ENCODE data around the gene TECPR1. TPM values are rescaled to one million over a fixed set of nuclear protein-coding genes. Genes with fewer than 3 reads are reported as not detected.

Gene TECPR1
- total and polyA plus RNA-seq, 2 of the 8 experiments (the other 6 are each of a cell fraction or from before 2014, with no cell fraction given), result 1.3 to 11.1 TPM

DNA sequence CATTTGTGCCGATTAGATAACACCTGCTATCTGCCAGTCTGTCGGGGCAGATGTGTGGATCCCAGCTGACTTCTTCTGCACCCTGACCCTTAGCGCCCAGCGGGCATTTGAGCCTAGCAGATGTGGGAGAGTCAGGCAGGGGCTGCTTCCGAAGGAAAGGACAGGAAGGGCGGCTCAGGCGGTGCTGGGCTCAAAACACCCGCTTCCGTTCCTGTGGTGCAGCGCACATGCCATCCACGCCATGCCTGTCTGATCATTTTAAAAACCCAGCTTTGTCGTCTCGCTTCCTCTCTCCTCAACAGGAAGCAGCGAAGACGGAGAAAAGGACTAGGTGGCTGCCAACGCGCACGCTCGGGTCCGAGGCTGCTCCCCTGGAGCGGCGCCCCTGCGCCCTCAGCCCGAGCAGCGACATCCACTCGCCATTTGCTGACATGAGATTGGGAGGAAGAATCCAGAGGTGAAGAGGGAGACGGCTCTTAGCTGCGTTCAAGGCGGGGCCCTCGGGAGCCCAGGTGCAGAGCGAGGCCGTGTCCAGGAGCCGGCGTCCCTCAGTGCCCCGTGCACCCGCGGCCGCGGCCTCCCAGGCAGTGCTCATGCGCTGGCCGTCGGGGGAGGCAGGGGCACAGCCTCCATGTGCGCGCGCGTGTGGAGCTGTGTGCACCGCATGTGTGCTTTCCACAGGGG lies 46.7 kb downstream of the TECPR1 start:
- no peak overlapping the region for H4K8ac ChIP-seq (ENCODE audit: extremely low read depth, insufficient read depth, low read length)
- H3K27ac ChIP-seq (ENCODE audit: low read depth, low read length), result no peak overlapping the region
- no peak overlapping the region for H2BK120ac ChIP-seq (replicated peaks; ENCODE audit: low read depth, low read length)
- 92% methylated on average over 45 of the region's 47 CpGs; no CpG with 5 or more reads in 1 of the 2 experiments for WGBS, 2 experiments (ENCODE audit: extremely low coverage in 1 of 2, insufficient coverage in 1 of 2, insufficient read length in 1 of 2, insufficient replicate concordance in 2 of 2, low coverage in 1 of 2, low lambda C conversion rate in 2 of 2, missing lambda C conversion rate in 1 of 2)
- no peak overlapping the region for H2AFZ ChIP-seq (ENCODE audit: low read length)
- H4K91ac ChIP-seq (replicated peaks; ENCODE audit: insufficient read length, low read length), result no peak overlapping the region
- no peak overlapping the region for H3K14ac ChIP-seq (ENCODE audit: insufficient read length)
- no peak overlapping the region for H3K4ac ChIP-seq (replicated peaks; ENCODE audit: insufficient read length, low read depth, low read length)
- no peaks in the 10 kb centered on the region for H3K79me1 ChIP-seq (ENCODE audit: low read depth, low read length)
- H3K23ac ChIP-seq (ENCODE audit: insufficient read length), result no peak overlapping the region
- H2AK5ac ChIP-seq (ENCODE audit: low read depth, low read length), result no peak overlapping the region
- H3K4me1 ChIP-seq (replicated peaks in 1 of 4; ENCODE audit: control insufficient read depth in 3 of 4, insufficient read depth in 4 of 4, low read length in 3 of 4), result no peaks in the 10 kb centered on the region
- peaks cover 0 to 15% (median 0%) of the 10 kb centered on the region in 4 experiments; a peak in 4 of 8 replicates for H3K36me3 ChIP-seq (ENCODE audit: control insufficient read depth in 2 of 4, insufficient read depth in 4 of 4, low read length in 3 of 4)
- H4K5ac ChIP-seq (ENCODE audit: insufficient read length, low read depth, low read length), result no peak overlapping the region
- H3K18ac ChIP-seq (ENCODE audit: extremely low read depth, low read length), result no peak overlapping the region
- ChIA-PET CTCF (ENCODE audit: partially characterized antibody) (interaction anchor here (1.3 to 2.0 kb wide), 3 partner anchors 37 to 183 kb away, joined by 3 to 6 read pairs (median 5); no protein-coding TSS in a partner anchor), POLR2A (ENCODE audit: partially characterized antibody) (interaction anchor here (0.9 kb wide), 1 partner anchor 25 kb away, joined by 3 read pairs; no protein-coding TSS in a partner anchor)
- H3K4me3 ChIP-seq (ENCODE audit: extremely low read depth in 1 of 4, insufficient read depth in 2 of 4, low read depth in 3 of 4, low read length in 4 of 4), result no peak overlapping the region
- peaks cover 0 to 6% of the 10 kb centered on the region in 2 experiments for H4K20me1 ChIP-seq (replicated peaks in 1 of 2; ENCODE audit: control insufficient read depth in 1 of 2, insufficient read depth in 2 of 2, low read length in 2 of 2)
- DNase-seq (ENCODE audit: low read depth in 1 of 2, low spot score in 2 of 2), result no peak
- H3K9me3 ChIP-seq (ENCODE audit: insufficient read depth in 2 of 2, low read depth in 1 of 2, low read length in 1 of 2), result no peaks in the 10 kb centered on the region
- no peak overlapping the region for H2BK20ac ChIP-seq (ENCODE audit: low read length)
- H3K27me3 ChIP-seq (replicated peaks in 1 of 4; ENCODE audit: control insufficient read depth in 3 of 4, extremely low read depth in 1 of 4, insufficient read depth in 3 of 4, low read length in 3 of 4), result no peaks in the 10 kb centered on the region
- H3K79me2 ChIP-seq (ENCODE audit: control insufficient read depth in 1 of 2, insufficient read depth in 2 of 2, low read length in 2 of 2), result peaks cover 0 to 4% of the 10 kb centered on the region in 2 experiments; a peak in 2 of 4 replicates
- H2BK12ac ChIP-seq (ENCODE audit: low read depth, low read length), result no peak overlapping the region
- H3K4me2 ChIP-seq (ENCODE audit: insufficient read depth in 1 of 2, low read depth in 2 of 2, low read length in 2 of 2), result no peak overlapping the region
- no peak overlapping the region for H3K56ac ChIP-seq (replicated peaks; ENCODE audit: insufficient read length, low read depth, low read length)
- no peak for FAIRE-seq
- no peak for TF ChIP-seq SP4 (IDR thresholded peaks at IDR 0.05; ENCODE audit: low read length)
- TF ChIP-seq NRF1 (IDR thresholded peaks at IDR 0.05; ENCODE audit: low read depth, low read length), result no peak
- no peak for TF ChIP-seq ASH2L (IDR thresholded peaks at IDR 0.05; ENCODE audit: low read length)
- no peak for TF ChIP-seq POLR2AphosphoS5 (IDR thresholded peaks at IDR 0.05; ENCODE audit: low read depth, low read length)
- TF ChIP-seq, protein P1, sequence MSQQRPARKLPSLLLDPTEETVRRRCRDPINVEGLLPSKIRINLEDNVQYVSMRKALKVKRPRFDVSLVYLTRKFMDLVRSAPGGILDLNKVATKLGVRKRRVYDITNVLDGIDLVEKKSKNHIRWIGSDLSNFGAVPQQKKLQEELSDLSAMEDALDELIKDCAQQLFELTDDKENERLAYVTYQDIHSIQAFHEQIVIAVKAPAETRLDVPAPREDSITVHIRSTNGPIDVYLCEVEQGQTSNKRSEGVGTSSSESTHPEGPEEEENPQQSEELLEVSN (IDR thresholded peaks at IDR 0.05), result no peak
- TF ChIP-seq CEBPB (IDR thresholded peaks at IDR 0.05; ENCODE audit: low read depth, low read length), result no peak
- TF ChIP-seq RNF2 (IDR thresholded peaks at IDR 0.05; ENCODE audit: borderline replicate concordance, low read depth, low read length, missing control alignments, poor library complexity, severe bottlenecking), result no peak
- TF ChIP-seq RFX5 (IDR thresholded peaks at IDR 0.05; ENCODE audit: borderline replicate concordance, low read depth, low read length), result no peak
- no peak overlapping the region for H3K9ac ChIP-seq (replicated peaks in 1 of 4; ENCODE audit: extremely low read depth in 1 of 4, low read depth in 3 of 4, low read length in 3 of 4)
- no peaks in the 10 kb centered on the region; the same call in 1 of the 2 replicates for H3K23me2 ChIP-seq (ENCODE audit: low read depth, low read length)
- no peak overlapping the region for H2BK5ac ChIP-seq (ENCODE audit: low read depth, low read length)
- H2BK15ac ChIP-seq (ENCODE audit: low read length), result no peak overlapping the region
